ENCODE results near the gene OSBPL2.

Gene OSBPL2

GRCh38 chr20:62302341-62303061 is 64.2 kb downstream of the OSBPL2 start, which contains the start of gene ADRM1:
ADRM1 (plus strand) TSS chr20:62302997; CDS start chr20:62303569, 572 bp downstream.
- DNase-seq (ENCODE audit: insufficient read length) (peak; percentile 100), FAIRE-seq (peak; percentile 90)
- TF ChIP-seq POLR2A (IDR thresholded peaks at IDR 0.05; ENCODE audit: low read depth, low read length) (peak; percentile 65; the same call in 1 of the 2 replicates), TAF1 (IDR thresholded peaks at IDR 0.05; ENCODE audit: borderline replicate concordance, low read depth, low read length) (peak; percentile 65; the same call in 1 of the 2 replicates), POLR2AphosphoS5 (IDR thresholded peaks at IDR 0.05; ENCODE audit: low read depth, low read length) (peak; percentile 53)

- TF ChIP-seq POLR2AphosphoS5 (IDR thresholded peaks at IDR 0.05; ENCODE audit: low read depth, low read length) (no peak), TAF1 (IDR thresholded peaks at IDR 0.05; ENCODE audit: borderline replicate concordance, low read depth, low read length) (no peak), POLR2A (IDR thresholded peaks at IDR 0.05; ENCODE audit: low read depth, low read length) (no peak)
- no peak for DNase-seq (ENCODE audit: insufficient read length)
- FAIRE-seq = no peak
These were observed 64.7 kb downstream of the OSBPL2 start for GRCh38 chr20:62303062-62303339.

- TF ChIP-seq TAF1 (IDR thresholded peaks at IDR 0.05; ENCODE audit: borderline replicate concordance, low read depth, low read length) (no peak), POLR2A (IDR thresholded peaks at IDR 0.05; ENCODE audit: low read depth, low read length) (no peak), POLR2AphosphoS5 (IDR thresholded peaks at IDR 0.05; ENCODE audit: low read depth, low read length) (no peak)
- DNase-seq (ENCODE audit: insufficient read length) = no peak
- FAIRE-seq = no peak
These were observed 65.3 kb downstream of the OSBPL2 start for GRCh38 chr20:62303340-62304226.

- DNase-seq (ENCODE audit: insufficient read length) = no peak
- FAIRE-seq = no peak
- no peak for TF ChIP-seq TAF1 (IDR thresholded peaks at IDR 0.05; ENCODE audit: borderline replicate concordance, low read depth, low read length)
- no peak for TF ChIP-seq POLR2AphosphoS5 (IDR thresholded peaks at IDR 0.05; ENCODE audit: low read depth, low read length)
- TF ChIP-seq POLR2A (IDR thresholded peaks at IDR 0.05; ENCODE audit: low read depth, low read length) = no peak
These were observed 66.2 kb downstream of the OSBPL2 start for GRCh38 chr20:62304331-62305148.

- no peak for FAIRE-seq
- no peak for DNase-seq (ENCODE audit: insufficient read length)
- no peak for TF ChIP-seq TAF1 (IDR thresholded peaks at IDR 0.05; ENCODE audit: borderline replicate concordance, low read depth, low read length)
- TF ChIP-seq POLR2AphosphoS5 (IDR thresholded peaks at IDR 0.05; ENCODE audit: low read depth, low read length) = no peak
- no peak for TF ChIP-seq POLR2A (IDR thresholded peaks at IDR 0.05; ENCODE audit: low read depth, low read length)
These were observed 66.9 kb downstream of the OSBPL2 start for GRCh38 chr20:62305149-62305764.

GRCh38 chr20:62305765-62306413 is 67.6 kb downstream of the OSBPL2 start:
- FAIRE-seq = no peak
- DNase-seq (ENCODE audit: insufficient read length) = no peak
- no peak for TF ChIP-seq POLR2AphosphoS5 (IDR thresholded peaks at IDR 0.05; ENCODE audit: low read depth, low read length)
- TF ChIP-seq POLR2A (IDR thresholded peaks at IDR 0.05; ENCODE audit: low read depth, low read length) = no peak
- TF ChIP-seq TAF1 (IDR thresholded peaks at IDR 0.05; ENCODE audit: borderline replicate concordance, low read depth, low read length) = no peak

- FAIRE-seq = no peak
- no peak for DNase-seq (ENCODE audit: insufficient read length)
- TF ChIP-seq TAF1 (IDR thresholded peaks at IDR 0.05; ENCODE audit: borderline replicate concordance, low read depth, low read length) = no peak
- no peak for TF ChIP-seq POLR2A (IDR thresholded peaks at IDR 0.05; ENCODE audit: low read depth, low read length)
- no peak for TF ChIP-seq POLR2AphosphoS5 (IDR thresholded peaks at IDR 0.05; ENCODE audit: low read depth, low read length)
These were observed 68.3 kb downstream of the OSBPL2 start for GRCh38 chr20:62306414-62307187.

- FAIRE-seq (no peak), DNase-seq (ENCODE audit: insufficient read length) (no peak)
- TF ChIP-seq POLR2AphosphoS5 (IDR thresholded peaks at IDR 0.05; ENCODE audit: low read depth, low read length) (no peak), TAF1 (IDR thresholded peaks at IDR 0.05; ENCODE audit: borderline replicate concordance, low read depth, low read length) (no peak), POLR2A (IDR thresholded peaks at IDR 0.05; ENCODE audit: low read depth, low read length) (no peak; the same call in 1 of the 2 replicates)
These were observed 69.1 kb downstream of the OSBPL2 start for GRCh38 chr20:62307226-62308101.
